ENCODE data around the gene ASB11.

GRCh38 chrX:15254852-15255251 is 60.6 kb downstream of the ASB11 start:
- no peak for TF ChIP-seq CTCF (IDR thresholded peaks at IDR 0.05; ENCODE audit: low read depth, low read length)
- TF ChIP-seq MAX (IDR thresholded peaks at IDR 0.05; ENCODE audit: low read depth, low read length): no peak
- TF ChIP-seq POLR2A (IDR thresholded peaks at IDR 0.05; ENCODE audit: extremely low read depth, insufficient read length): no peak
- TF ChIP-seq MYC (IDR thresholded peaks at IDR 0.05; ENCODE audit: low read depth, low read length): no peak

Measured in NB4 (cell line).